NCI-H1417 (cell line): ENCODE results near the gene CADM4.
A peak's percentile ranks its signal among the peaks of the same experiment; 100 is the strongest.
"Not testable (repeated sequence)": the region's sequence is repeated elsewhere in the genome, so short reads cannot be mapped to it uniquely, and the experiment has no call there.

ENCODE experiments used
- DNase-seq, 3 experiments: peaks; one replicate each; lab custom pipeline; 2025; lab: John Stamatoyannopoulos, UW

Gene CADM4

DNA sequence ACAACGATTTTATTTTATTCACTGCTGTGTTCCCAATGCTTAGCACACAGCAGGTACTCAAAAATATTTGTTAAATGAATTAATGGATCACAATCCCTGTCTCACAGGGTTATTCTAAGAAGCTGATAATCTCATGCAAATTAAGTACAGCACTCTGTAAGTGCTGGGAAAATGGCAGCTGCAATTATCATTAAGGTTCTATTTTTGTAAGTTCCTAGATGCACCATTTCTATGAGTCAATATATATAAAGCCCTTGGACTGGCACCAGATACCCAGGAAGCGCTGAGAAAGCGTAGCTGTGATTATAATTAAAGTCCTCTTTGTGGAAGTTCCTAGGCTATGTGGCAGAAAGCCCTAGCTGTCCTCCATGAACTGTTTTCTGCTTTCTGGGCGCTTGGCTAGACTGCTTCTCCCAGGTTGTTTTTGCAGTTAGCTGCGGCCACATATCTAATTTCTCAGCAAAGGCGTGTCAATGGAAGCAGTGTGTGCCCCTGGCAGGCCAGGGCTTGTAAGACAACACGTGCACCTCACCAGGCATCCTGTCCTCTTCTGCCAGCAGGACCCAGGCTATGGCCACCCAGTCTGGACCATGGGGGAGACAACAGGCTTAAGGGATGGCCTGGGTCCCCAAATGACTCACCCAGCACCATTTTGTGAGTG lies 33.0 kb downstream of the CADM4 start:
- DNase-seq = no peak

DNA sequence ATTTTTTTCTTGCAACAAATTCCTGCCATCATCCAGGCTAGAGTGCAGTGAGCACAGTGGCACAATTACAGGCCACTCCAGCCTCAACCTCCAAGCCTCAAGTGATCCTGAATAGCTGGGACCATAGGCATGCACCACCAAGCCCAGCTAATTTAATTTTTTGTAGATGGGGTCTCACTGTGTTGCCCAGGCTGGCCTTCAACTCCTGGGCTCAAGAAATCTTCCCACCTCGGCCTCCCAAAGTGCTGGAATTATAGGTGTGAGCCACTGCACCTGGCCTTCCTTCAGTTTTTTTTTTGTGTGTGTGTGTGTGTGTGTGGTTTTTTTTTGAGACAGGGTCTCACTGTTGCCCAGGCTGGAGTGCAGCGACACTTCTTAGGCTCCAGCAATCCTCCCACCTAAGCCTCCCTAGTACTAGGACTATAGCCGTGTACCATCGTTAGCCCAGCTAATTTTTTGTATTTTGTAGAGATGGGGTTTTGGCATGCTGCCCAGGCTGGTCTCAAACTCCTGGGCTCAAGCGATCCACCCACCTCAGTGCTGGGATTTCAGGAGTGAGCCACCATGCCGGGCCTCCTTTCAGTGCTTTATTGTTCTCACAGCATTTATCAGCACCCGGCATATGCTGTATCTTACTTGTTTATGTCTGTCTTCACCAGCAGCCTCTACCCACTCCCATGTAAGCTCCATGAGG lies 33.6 kb downstream of the CADM4 start:
- DNase-seq = peak in 1 of 3 experiments; percentile 4

DNA sequence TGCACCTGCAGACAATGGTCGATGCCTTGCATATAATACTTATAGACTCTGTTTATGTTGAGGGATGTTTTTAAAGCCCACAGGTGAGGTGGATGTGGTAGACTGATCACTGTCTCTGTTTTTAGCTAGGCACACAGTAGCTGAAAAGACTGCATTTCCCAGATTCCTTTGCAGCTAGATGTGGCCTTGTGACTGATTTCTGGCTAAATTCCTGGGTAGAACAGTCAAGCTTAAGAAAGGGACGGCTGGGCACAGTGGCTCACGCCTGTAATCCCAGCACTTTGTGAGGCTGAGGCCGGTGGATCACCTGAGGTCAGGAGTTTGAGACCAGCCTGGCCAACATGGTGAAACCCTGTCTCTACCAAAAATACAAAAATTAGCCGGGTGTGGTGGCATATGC lies 39.3 kb downstream of the CADM4 start:
- not testable (repeated sequence) for DNase-seq

DNA sequence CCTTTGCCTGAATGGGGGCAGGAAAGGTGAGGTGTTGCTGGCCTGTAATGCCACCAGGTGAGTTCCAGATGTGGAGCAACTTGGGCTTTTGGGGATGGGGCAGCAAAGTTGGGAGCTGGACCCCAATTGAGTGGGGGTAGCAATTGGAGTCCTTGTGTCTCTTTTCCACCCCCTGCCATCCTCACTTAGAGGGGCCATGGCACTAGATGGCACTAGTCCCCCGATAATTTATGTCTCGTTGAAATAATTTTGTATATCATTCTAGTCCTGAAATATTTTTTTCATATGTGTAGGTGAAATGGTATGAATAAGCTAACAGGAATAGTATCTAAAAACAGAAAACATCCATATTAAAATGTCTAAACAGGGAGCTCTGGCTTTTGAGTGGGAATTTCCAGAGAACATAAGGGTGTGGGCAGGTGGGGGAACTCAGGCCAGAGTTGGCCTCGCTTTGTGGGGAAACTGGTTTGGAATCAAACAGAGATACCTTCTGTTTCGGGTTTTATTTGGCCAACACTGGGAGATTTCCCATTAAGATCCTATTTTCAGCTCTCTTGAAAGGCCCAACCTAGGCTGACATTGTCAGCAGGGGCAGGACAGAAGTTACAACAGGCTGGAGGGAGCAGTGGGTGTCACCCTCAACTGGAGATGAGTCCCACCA lies 39.9 kb downstream of the CADM4 start:
- DNase-seq = no peak

DNA sequence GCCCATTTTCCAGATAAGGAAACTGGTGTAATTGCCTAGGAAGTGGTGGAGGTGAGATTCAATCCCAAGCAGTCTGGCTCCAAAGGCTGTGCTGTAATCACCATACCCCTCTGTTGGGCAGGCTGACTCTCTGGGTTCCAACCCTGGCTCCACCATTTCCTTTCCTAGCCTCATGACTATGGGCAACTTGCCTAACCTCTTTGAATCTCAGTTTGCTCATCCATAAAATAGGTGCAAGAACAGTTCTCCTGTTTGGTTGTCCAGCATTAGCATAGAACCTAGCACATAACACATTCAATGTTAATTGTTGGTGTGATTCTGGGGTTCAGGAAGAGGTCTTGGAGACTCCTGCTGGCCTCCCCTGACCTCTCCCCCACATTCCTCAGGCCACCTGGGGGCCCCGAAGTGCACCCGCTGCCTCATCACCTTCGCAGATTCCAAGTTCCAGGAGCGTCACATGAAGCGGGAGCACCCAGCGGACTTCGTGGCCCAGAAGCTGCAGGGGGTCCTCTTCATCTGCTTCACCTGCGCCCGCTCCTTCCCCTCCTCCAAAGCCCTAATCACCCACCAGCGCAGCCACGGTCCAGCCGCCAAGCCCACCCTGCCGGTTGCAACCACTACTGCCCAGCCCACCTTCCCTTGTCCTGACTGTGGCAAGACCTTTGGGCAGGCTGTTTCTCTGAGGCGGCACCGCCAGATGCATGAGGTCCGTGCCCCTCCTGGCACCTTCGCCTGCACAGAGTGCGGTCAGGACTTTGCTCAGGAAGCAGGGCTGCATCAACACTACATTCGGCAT lies 41.0 kb downstream of the CADM4 start:
- DNase-seq = no peak

DNA sequence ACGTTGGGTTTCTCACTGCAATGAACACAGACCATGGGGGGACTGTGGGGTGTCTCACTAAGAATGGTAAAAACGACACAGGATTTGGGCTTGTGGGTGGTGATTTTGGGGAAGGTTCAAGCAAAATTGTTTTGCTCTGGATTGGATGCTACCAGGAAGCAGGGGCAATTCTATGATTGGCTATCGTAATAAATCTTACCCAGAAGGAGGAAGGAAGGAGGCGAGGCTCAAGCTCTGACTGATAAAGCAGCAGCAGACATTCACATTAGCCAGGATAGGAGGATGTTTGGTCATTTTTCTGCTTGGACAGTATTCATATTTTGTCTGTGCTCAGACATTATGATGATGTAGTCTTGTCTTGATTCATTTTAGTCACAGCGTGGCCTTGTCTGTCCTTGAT lies 41.8 kb downstream of the CADM4 start:
- DNase-seq = no peak

DNA sequence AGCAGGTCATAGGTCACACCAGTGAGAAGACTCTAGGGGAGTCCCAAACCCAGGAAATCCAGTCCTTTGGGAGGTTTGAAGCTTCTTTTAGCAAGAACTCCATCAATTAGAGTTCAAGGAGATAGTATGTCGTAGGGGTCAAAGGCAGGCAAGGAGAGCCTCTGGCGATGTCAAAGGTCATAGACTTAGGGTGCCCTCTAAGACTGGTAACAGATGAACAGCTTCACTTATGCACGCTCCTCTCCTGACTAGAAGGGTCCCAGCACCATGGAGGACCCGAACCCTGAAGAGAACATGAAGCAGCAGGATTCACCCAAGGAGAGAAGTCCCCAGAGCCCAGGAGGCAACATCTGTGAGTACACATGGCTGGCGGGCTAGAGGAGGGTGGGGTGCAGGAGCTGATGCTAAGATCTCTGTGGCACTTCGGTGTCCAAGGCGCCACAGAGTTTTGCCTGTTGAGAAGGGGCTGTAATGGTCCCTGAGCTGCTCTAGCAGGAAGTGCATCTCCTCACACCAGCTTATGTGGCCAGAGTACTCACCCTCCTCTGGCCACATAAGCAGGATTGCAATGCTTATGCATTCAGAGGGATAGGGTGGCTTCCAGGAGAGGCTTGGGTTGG lies 42.7 kb downstream of the CADM4 start:
- peak in 1 of 3 experiments; percentile 41 for DNase-seq

DNA sequence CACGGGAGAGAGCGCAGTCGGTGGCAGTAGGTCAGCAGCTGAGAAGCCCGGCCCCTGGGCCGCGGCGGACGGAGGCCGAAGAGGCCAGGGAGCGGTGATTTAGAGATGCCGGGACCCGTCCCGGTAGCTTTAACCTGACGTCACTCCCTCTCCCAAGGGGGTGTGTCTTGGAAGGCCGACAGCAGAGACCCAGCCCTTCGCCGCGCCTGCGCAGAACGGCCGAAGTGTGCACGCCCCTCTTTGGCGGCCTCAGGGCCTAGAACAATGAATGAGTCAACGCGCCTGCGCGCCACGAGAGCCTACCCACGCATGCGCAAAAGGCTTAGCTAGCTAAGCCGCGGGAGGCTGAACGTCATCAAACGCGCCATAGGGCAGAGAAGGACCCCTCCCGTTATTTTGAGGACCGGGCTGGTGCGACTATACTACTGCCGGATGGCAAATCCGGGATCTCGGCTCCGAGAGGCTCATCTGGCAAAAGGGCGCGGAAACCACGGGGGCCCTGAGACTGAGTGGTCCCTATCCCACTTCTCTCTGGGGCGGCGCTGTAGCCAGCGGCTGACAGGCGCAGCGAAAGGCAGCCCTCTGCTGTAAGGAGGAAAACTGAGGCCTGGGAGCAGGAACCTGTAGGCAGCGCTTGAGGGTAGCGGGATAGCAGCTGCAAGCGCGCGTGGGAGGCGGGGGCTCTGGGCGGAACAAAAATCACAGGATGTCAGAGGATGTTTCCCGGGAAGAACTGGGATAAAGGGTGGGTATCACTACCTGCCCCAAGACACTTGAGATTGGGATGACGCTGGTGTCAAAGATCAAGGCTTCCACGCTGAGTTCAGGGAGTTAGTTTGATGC lies 43.4 kb downstream of the CADM4 start, which contains the start of the genes IRGQ and ZNF576:
Gene IRGQ, minus strand, starts transcription at position 136 of the 843 bp plus-strand sequence. CDS start 796 bp downstream, outside the sequence.
Gene ZNF576, plus strand, starts transcription at position 597 of the 843 bp plus-strand sequence. CDS start 514 bp downstream, outside the sequence.
- DNase-seq = peak; percentile 98 to 100 (median 100)

DNA sequence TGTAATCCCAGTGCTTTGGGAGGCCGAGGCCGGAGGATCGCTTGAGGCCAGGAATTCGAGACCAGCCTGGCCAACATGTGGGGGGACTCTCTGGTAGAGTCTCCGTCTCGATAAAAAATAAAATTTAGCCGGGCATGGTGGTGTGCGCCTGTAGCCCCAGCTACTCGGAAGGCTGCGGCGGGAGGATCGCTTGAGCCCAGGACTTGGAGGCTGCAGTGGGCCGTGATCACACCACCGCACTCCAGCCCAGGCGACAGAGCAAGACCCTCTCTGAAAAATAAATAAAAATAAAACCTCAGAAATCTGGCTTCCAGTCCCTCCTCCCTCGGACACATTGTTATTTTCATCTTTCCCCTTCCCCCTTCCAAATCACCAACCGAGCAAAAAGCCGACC lies 44.0 kb downstream of the CADM4 start:
- no peak for DNase-seq

DNA sequence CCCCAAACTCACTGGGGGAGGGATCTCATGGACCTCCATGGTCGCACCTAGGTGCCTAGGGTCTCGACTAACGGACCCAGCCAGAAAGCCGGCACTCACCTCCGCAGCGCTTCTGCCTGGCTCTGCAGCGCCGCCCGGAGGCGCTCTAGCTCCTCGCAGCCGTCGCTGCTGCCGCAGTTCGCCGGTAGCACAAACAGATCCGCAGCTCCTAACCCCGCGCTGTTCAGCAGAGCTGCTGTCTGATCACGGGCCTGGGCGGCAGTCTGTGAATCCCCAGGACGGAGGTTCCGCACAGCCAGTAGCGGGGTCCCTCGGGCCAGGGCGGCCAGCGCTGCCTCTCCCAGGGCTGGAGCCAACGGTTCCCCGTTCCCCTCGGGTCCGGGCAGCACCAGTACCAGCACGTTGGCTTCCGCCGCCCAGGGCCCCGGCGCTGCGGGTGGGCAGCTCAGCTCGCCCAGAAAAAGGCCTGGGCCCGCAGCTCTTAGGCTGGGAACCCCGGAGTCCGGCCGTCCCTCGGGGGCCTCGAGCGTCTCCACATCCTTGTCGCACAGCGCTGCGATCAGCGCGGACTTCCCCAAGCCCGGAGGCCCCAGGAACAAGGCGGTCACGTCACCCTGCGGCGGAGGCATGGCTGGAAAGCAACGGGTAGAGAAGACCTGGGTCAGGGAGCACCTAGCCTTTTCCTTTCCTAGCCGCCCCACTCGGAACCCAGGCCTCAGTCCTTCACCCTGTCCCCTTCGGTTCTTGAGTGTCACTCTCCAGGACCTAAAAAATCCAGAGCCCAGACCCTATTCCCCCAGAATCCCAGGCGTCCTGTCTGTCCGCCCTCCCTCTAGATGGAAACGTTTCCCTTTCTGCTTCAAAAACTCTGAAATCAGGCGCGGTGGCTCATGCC lies 44.7 kb downstream of the CADM4 start:
- DNase-seq = peak; percentile 26 to 64 (median 53)

DNA sequence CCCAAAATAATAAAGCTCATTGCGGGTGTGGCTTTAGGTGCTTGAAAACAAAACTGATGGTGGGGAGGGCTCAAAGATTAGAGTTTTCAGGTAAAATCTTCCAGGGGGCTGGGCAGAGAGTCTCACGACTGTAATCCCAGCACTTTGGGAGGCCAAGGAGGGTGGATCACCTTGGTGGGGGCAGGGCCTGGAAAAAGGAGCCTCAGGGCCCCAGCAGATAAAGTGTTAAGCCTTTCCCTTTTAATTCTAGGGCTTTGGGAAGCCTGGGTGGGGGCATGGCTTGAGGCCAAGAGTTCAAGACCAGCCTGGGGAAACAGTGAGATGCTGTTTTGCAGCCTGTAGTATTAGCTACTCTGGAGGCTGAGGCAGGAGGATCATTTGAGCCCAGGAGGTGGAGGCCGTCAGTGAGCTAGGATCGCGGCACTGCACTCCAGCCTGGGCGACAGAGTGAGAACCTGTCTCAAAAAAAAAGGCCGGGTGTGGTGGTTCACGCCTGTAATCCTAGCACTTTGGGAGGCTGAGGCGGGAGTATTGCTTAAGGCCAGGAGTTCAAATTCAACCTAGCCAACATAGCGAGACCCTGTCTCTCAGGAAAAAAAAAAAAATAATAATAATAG lies 45.5 kb downstream of the CADM4 start:
- no peak for DNase-seq

DNA sequence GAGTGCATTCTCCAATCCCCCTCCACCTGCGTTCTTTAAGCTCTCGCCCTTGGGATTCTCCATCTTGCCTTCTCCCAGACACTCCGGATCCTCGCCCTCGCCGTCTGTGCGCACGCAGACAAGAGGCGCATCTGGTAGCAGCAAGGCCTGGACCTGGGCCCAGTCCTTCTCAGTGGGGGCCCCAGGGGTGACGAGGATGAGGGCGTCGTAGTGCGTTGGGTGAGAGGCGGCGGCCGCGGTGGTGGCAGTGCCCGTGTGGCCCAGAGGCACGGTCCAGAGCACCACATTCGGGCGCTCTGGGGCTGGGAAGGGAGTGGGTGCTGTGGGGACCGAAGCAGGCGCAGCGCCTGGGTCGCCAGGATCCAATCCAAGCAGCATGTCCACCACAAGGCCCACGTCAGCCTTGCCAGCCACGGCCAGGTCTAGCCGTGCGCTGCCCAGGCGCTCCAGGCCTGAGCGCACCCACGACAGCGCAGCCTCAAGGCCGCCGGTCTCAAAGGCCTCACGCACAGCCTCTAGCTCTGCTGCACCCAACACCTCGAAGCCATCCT lies 46.8 kb downstream of the CADM4 start:
- DNase-seq = no peak

DNA sequence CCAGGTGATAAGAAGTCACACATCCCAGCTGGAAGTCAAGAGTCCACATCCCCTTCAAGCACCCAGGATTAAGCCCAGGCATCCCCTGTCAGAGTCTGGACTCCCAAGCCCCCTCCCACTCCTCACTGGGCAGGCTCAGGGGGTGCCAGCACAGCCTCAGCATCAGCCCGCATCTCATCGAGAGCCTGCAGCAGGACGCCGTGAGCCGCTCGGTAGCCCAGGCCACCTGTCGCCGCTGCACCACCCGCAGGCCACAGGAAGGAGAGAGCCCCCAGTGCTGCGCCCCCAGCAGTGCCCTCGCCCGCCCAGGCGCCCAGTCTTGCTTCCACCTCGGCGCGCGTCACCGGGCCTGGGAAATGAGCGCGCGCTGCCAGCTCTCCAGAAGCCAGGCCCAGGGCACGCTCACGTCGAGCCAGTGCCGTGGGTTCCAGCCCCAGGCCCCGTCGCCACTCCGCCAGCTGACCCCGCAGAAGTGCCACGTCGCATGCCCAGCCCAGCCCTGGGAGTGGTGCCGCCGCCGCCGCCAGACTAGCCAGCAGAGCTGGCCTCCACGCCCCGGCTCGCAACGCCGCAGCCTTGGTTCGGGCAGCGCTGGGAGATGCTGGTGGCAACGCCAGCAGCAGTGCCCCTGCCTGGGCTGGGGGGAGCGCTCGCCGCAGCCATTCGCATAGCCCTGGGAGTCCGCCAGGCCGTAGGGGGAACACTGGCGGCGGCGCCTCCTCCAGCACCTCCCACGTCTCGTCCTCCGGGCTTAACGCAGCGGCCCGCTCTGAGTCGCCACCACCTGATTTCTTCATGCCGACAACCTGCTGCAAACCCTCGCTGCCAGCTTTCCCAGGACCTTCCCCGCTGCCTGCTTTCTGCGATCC lies 47.5 kb downstream of the CADM4 start:
- no peak for DNase-seq

DNA sequence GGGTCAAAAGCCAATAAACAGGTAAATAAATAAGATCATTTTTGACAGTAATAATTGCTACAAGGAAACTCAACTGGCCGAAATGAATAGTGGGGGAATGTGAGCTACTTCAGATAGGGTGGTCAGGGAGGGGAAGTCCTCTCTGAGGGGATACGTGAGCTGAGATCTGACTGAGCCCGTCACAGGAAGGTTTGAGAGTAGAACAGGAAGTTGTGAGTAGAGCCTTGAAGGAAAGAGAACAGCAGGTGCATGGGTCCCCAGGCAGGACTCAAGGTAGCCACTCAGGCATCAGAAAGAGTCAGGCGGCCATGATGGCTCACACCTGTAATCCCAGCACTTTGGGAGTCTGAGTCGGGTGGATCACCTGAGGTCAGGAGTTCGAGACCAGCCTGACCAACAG lies 50.0 kb downstream of the CADM4 start:
- no peak for DNase-seq

DNA sequence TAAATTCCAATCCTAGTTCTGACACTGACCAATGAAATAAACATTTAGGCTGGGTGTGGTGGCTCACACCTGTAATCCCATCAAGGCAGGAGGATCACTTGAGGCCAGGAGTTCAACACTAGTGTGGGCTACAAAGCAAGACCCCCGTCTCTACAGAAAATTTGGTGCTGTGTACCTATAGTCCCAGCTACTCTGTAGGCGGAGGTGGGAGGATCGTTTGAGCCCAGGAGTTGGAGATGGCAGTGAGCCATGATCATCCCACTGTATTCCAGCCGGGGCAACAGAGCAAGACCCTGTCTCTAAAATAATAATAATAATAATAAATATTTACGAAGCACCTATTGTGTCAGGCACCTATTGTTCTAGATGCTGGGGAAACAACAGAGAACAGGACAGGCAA lies 50.4 kb downstream of the CADM4 start:
- no peak for DNase-seq

DNA sequence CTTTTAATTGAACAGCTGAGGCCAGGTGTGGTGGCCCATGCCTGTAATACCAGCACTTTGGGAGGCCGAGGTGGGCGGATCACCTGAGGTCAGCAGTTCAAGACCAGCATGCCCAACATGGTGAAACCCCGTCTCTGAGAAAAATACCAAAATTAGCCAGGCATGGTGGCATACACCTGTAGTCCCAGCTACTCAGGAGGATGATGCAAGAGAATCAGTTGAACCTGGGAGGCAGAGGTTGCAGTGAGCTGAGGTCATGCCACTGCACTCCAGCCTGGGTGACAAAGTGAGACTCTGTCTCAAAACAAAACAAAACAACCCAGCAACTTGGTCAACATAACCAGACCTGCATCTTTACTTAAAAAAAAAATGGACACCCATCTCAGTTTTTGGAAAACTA lies 52.6 kb downstream of the CADM4 start:
- not testable (repeated sequence) for DNase-seq

DNA sequence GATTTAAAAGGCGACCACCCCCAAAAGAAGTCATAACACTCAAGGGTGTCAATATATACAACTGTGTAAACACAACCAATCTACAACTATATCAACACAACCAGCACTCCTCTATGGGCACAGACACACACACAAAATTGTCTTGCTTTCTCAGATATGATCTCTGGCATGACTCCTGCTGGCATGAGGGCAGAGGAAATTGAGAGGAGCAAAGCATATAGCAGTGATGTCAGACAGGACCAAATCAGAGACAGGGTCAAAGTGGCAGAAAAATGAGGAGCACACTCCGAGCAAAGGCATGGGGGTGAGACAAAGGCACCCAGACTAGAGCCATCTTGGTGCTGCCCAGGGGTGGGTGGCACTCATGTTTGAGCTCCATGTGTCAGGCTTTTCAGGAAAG lies 53.3 kb downstream of the CADM4 start:
- no peak for DNase-seq

DNA sequence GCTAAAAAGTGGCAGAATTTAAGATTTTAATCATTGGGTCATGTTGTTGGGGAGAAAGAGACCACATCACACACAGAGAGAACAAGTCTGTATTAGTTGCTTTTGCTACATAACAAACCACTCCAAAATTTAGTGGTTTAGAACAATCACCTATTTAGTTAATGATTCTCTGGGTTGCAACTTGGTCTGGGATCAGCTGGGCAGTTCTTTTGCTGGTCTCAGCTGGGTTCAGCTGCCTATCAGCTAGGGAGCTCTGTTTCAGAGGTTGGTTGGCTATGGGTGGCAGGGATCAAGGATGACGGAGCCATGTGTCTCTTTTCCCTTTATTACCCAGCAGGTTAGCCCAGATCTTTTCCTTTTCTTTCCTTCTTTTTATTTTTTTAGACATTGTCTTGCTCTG lies 55.2 kb downstream of the CADM4 start:
- no peak for DNase-seq
